Measurements from ENCODE around the gene MYOCD.

The MYOCD gene

DNA sequence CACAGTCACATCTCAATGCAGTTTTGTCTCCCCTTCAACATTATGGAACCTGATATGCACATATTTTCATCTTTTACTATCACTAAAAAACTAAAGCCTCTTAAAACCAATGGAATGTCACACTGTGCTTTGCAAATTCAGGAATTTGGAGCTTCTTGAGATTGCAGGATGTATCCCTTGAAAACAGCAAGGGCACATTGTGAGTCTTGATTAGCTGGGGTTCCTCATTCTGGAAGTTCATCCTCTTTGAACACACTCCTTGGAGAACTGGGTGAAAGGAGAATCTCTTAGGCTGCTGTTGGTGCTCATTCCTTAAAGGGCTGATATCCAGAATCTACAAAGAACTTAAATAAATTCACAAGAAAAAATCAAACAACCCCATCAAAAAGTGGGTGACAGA lies 21.1 kb upstream of the MYOCD start:
- no peak for TF ChIP-seq CTCF (conservative IDR thresholded peaks at IDR 0.05)
- H3K27ac ChIP-seq: no peak overlapping the region

DNA sequence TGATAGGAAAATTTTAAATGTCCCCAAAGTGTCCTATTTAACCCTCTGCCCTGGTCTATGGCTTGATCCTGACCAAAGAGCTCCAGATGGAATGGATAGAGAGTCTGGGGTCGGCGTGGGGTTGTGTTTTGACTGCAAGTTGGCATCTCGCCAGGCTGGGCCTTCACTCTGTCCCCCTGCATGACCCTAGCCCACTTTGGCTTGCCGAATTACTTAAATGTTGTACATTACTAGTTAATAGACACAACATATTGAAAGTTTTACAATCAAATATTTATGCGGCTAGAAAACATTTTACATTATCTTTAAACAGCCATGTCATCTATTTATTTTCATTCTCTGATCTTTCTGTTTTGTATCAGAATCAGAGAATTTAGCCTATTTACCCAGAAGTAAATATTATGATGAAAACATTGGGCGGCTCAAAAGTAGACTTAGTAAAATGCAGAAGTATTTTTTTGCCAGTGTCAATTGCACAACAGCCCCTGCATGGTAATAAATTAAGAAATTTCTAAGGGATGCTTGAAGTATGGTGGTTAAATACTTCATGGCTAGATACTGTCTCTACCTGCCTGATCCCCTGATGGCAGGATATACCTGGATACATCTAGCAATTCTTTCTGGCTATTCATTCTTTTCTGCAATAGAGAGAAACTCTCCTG lies 18.8 kb upstream of the MYOCD start:
- H3K27ac ChIP-seq: no peak overlapping the region
- no peak for TF ChIP-seq CTCF (conservative IDR thresholded peaks at IDR 0.05)

DNA sequence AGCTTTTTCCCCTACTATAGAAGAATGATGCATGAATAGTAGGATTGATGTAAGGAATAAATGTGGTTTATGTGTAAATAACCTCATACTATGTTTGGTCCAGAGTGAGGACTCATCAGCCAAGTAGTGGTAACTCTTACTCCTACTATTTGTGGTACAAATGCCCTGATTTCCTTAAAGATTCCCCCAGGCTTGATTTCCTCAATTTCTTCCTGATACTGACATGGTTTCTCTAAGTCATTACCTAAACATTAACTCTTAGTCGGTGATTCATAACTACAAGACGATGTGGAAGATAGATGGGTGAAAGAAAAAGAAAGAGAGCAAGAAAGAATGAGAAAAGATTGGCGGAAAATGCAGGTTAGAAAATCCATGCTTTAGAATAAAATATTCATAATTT lies 17.2 kb upstream of the MYOCD start:
- no peak for TF ChIP-seq CTCF (conservative IDR thresholded peaks at IDR 0.05)
- no peak overlapping the region for H3K27ac ChIP-seq

DNA sequence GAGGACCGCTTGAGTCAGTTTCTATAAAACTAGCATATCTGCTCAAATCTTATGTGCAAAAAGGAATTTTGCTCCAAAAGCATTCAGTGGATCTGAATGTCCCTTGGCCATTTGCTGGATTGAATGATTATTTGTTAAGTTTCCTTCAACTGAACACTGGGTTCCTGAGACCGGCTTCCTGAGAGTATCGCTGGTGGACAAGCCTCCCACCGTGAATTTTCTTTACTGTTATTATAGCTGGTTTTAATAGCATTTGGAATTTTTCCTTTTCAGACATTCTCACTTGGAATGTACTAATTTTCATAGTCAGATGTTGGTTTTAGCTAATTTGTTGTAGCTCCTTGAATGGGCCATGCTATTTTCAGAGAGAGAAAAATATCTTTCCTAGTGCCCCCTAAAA lies 9.8 kb upstream of the MYOCD start:
- H3K27ac ChIP-seq: no peak overlapping the region
- no peak for TF ChIP-seq CTCF (conservative IDR thresholded peaks at IDR 0.05)

DNA sequence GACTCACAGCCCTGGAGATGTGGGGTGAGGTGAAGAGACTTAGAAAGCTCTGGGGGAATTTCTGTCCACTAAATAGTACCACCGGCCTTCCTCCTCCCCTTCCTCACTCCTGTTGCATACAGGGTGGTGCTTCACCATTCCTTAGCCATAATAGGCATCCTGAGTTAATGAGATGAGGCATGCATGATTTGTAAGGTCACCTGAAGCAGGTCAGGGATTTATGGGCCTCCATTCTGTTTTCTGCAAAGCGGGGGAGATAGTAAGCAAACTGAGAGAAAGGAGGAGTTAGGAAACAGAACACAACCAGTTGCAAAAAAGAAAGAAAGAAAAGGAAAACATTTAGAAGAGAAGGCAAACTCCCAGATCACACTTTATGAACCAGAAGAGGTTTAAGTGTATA lies 9.3 kb upstream of the MYOCD start:
- no peak for TF ChIP-seq CTCF (conservative IDR thresholded peaks at IDR 0.05)
- no peak overlapping the region for H3K27ac ChIP-seq

DNA sequence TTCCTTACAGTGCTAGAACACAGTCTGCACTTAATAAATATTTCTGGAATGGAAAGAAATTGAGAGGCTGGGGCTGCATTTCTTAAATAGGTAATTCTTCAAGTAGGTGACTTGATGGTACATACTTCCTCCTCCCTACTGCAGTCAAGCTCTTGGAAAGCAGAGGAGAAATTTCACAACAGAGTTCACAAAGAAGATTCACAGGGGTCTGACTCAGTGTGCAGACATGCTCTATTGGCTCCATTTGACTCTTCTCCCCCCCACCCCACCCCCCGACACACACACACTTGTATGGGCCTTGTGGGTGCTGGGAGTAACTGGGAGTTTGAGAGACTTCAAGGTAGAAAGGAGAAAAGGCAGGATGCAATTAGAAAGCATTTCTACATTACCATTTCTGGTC lies 6.2 kb upstream of the MYOCD start:
- TF ChIP-seq CTCF (conservative IDR thresholded peaks at IDR 0.05): no peak
- no peak overlapping the region for H3K27ac ChIP-seq

- H3K27ac ChIP-seq: no peak overlapping the region
- no peak for TF ChIP-seq CTCF (conservative IDR thresholded peaks at IDR 0.05)
Observed at GRCh38 chr17:12664252-12664651, 1.4 kb upstream of the MYOCD start.

All from VCaP (cell line).